ENCODE measurements around the gene DUSP8. TPM values are rescaled to one million over a fixed set of nuclear protein-coding genes. Genes with fewer than 3 reads are reported as not detected.
A peak's percentile ranks its signal among the peaks of the same experiment; 100 is the strongest.

DUSP8 gene
- total RNA-seq, 4 donors from 2014 or later = 2.5 to 8.5 (median 4.8) TPM

- DNase-seq (ENCODE audit: extremely low spot score) = no peak
- Histone ChIP-seq H3K4me3 (peak overlapping the region; percentile 66 to 85 (median 68)), H3K9me3 (no peaks in the 10 kb centered on the region), H3K4me1 (peaks cover 54 to 88% (median 71%) of the 10 kb centered on the region in 4 donors), H3K36me3 (peaks cover 0 to 5% (median 0%) of the 10 kb centered on the region in 4 donors), H3K27me3 (peaks cover 0 to 11% (median 2%) of the 10 kb centered on the region in 4 donors), H3K27ac (replicated peaks in 1 of 4) (peak overlapping the region; percentile 82 to 86 (median 85))
- intact Hi-C loops (cut with DNase I) = no loop called here
- 57% methylated on average over 7 of the region's 8 CpGs for WGBS
- TF ChIP-seq CTCF (IDR thresholded peaks at IDR 0.05) (no peak), POLR2A (IDR thresholded peaks at IDR 0.05; ENCODE audit: low read depth) (no peak), POLR2AphosphoS5 (IDR thresholded peaks at IDR 0.05) (no peak), EP300 (IDR thresholded peaks at IDR 0.05) (no peak)
Observed at GRCh38 chr11:1570531-1570895, 1.6 kb downstream of the DUSP8 start.

GRCh38 chr11:1570001-1570453, 2.0 kb downstream of the DUSP8 start:
- Histone ChIP-seq H3K4me1 (peaks cover 59 to 93% (median 75%) of the 10 kb centered on the region in 4 donors), H3K36me3 (peaks cover 0 to 9% (median 2%) of the 10 kb centered on the region in 4 donors), H3K9me3 (no peaks in the 10 kb centered on the region), H3K4me3 (no peak overlapping the region), H3K27ac (replicated peaks in 1 of 4) (peak overlapping the region; percentile 82 to 86 (median 85)), H3K27me3 (peaks cover 0 to 11% (median 2%) of the 10 kb centered on the region in 4 donors)
- DNase-seq (ENCODE audit: extremely low spot score) = no peak
- intact Hi-C loops (cut with DNase I) = no loop called here
- 67% methylated on average over 11 of the region's 11 CpGs for WGBS
- TF ChIP-seq POLR2AphosphoS5 (IDR thresholded peaks at IDR 0.05) = no peak

- H3K27me3 ChIP-seq = peaks cover 0 to 11% (median under 1%) of the 10 kb centered on the region in 4 donors
- TF ChIP-seq EP300 (IDR thresholded peaks at IDR 0.05) (no peak), CTCF (IDR thresholded peaks at IDR 0.05) (no peak), POLR2A (IDR thresholded peaks at IDR 0.05; ENCODE audit: low read depth) (no peak), POLR2AphosphoS5 (IDR thresholded peaks at IDR 0.05) (no peak)
- no peak for DNase-seq (ENCODE audit: extremely low spot score)
- peaks cover 0 to 12% (median 2%) of the 10 kb centered on the region in 4 donors for H3K36me3 ChIP-seq
- no peak overlapping the region for H3K4me3 ChIP-seq
- peaks cover 62 to 93% (median 78%) of the 10 kb centered on the region in 4 donors for H3K4me1 ChIP-seq
- H3K27ac ChIP-seq (replicated peaks in 1 of 4) = peak overlapping the region; percentile 20 to 86 (median 84)
- intact Hi-C loops (cut with DNase I) = no loop called here
- WGBS = 69% methylated on average over 12 of the region's 14 CpGs
- H3K9me3 ChIP-seq = no peaks in the 10 kb centered on the region
Observed at GRCh38 chr11:1569251-1569780, 2.8 kb downstream of the DUSP8 start.

GRCh38 chr11:1568441-1568911, 3.6 kb downstream of the DUSP8 start:
- no peaks in the 10 kb centered on the region for H3K9me3 ChIP-seq
- H3K36me3 ChIP-seq = peaks cover 0 to 20% (median 6%) of the 10 kb centered on the region in 4 donors
- H3K4me3 ChIP-seq = no peak overlapping the region
- WGBS = 56% methylated on average over 8 of the region's 13 CpGs
- peaks cover 59 to 93% (median 76%) of the 10 kb centered on the region in 4 donors for H3K4me1 ChIP-seq
- intact Hi-C loops (cut with DNase I) = no loop called here
- TF ChIP-seq POLR2AphosphoS5 (IDR thresholded peaks at IDR 0.05) = no peak
- TF ChIP-seq EP300 (IDR thresholded peaks at IDR 0.05) = no peak
- TF ChIP-seq CTCF (IDR thresholded peaks at IDR 0.05) = no peak
- no peak for TF ChIP-seq POLR2A (IDR thresholded peaks at IDR 0.05; ENCODE audit: low read depth)
- DNase-seq (ENCODE audit: extremely low spot score) = no peak
- H3K27ac ChIP-seq (replicated peaks in 1 of 4) = peak overlapping the region in 2 of 4 donors; percentile 20 to 82
- H3K27me3 ChIP-seq = peaks cover 0 to 11% (median 0%) of the 10 kb centered on the region in 4 donors

GRCh38 chr11:1567721-1568100, 4.4 kb downstream of the DUSP8 start:
- DNase-seq (ENCODE audit: extremely low spot score) = no peak
- H3K4me3 ChIP-seq = no peak overlapping the region
- H3K27ac ChIP-seq (replicated peaks in 1 of 4) = peak overlapping the region in 3 of 4 donors; percentile 18 to 82 (median 22)
- intact Hi-C loops (cut with DNase I) = no loop called here
- TF ChIP-seq CTCF (IDR thresholded peaks at IDR 0.05) (no peak), EP300 (IDR thresholded peaks at IDR 0.05) (no peak), POLR2A (IDR thresholded peaks at IDR 0.05; ENCODE audit: low read depth) (no peak), POLR2AphosphoS5 (IDR thresholded peaks at IDR 0.05) (no peak)
- peaks cover 51 to 93% (median 68%) of the 10 kb centered on the region in 4 donors for H3K4me1 ChIP-seq
- no peaks in the 10 kb centered on the region for H3K9me3 ChIP-seq
- H3K36me3 ChIP-seq = peaks cover 0 to 28% (median 14%) of the 10 kb centered on the region in 4 donors
- 10% methylated on average over 2 of the region's 7 CpGs for WGBS
- H3K27me3 ChIP-seq = peaks cover 0 to 10% (median 0%) of the 10 kb centered on the region in 4 donors

Measured in esophagus muscularis mucosa (tissue), 4 donors.